Osteoblast (primary cell): ENCODE results near the gene MEIS1. TPM values are rescaled to one million over a fixed set of nuclear protein-coding genes. Genes with fewer than 3 reads are reported as not detected.

Experiments used
- DNase-seq: peaks from one replicate; pipeline ENCODE4 v3.0.0; 2011; ENCODE audit warnings: low spot score, mixed read lengths; ENCODE audit not compliant: insufficient read length; ENCODE audit errors: missing footprints
- H2AFZ ChIP-seq: 2 replicates; pipeline ENCODE4 v1.6.0; 2011; ENCODE audit warnings: mild to moderate bottlenecking, low read length
- H3K27ac ChIP-seq: 2 replicates; pipeline ENCODE4 v1.5.1; 2011; ENCODE audit warnings: mild to moderate bottlenecking, low read depth, low read length, moderate library complexity
- H3K27me3 ChIP-seq: 2 replicates; pipeline ENCODE4 v1.6.0; 2012; ENCODE audit warnings: mild to moderate bottlenecking, control low read depth, inconsistent platforms, low read length, moderate library complexity; ENCODE audit not compliant: insufficient read depth
- H3K36me3 ChIP-seq: 2 replicates; pipeline ENCODE4 v1.5.1; 2011; ENCODE audit warnings: mild to moderate bottlenecking, low read length, control low read depth, moderate library complexity; ENCODE audit not compliant: insufficient read depth
- H3K4me1 ChIP-seq: 2 replicates; pipeline ENCODE4 v1.5.1; 2011; ENCODE audit warnings: mild to moderate bottlenecking, low read length, control low read depth, moderate library complexity; ENCODE audit not compliant: insufficient read depth
- H3K4me2 ChIP-seq: 2 replicates; pipeline ENCODE4 v1.6.0; 2011; ENCODE audit warnings: mild to moderate bottlenecking, low read length; ENCODE audit not compliant: insufficient read depth
- H3K4me3 ChIP-seq: fragments of 200-600 bp; sonication (generic); 3 replicates; pipeline ENCODE4 v1.5.1; 2012; ENCODE audit warnings: mild to moderate bottlenecking, low read length, inconsistent platforms; ENCODE audit not compliant: insufficient read depth
- H3K79me2 ChIP-seq: 2 replicates; pipeline ENCODE4 v1.6.0; 2012; ENCODE audit warnings: mild to moderate bottlenecking, low read length, control low read depth, inconsistent platforms; ENCODE audit not compliant: insufficient read depth
- H3K9me3 ChIP-seq: 2 replicates; pipeline ENCODE4 v1.5.1; 2011; ENCODE audit warnings: low read depth, low read length, control low read depth
- H4K20me1 ChIP-seq: 2 replicates; pipeline ENCODE4 v1.6.0; 2012; ENCODE audit warnings: mild to moderate bottlenecking, low read length, control low read depth; ENCODE audit not compliant: insufficient read depth
- total RNA-seq: library from RNA; depleted of rRNA; stranded (reverse); fragments of >200 nt; gene quantifications from 2 replicates; pipeline ENCODE4 v1.2.3, GENCODE V29; 2012
- TF ChIP-seq, protein P1 (sequence below): IDR thresholded peaks from 2 replicates; pipeline ENCODE4 v1.5.1; 2011; ENCODE audit warnings: mild to moderate bottlenecking, low read depth, low read length, moderate library complexity; ENCODE audit errors: extremely low read depth

Gene MEIS1
- total RNA-seq, 1 donor = 11.9 TPM

- H2AFZ ChIP-seq = no peak overlapping the region
- no peak overlapping the region for H3K4me3 ChIP-seq
- TF ChIP-seq, protein P1, sequence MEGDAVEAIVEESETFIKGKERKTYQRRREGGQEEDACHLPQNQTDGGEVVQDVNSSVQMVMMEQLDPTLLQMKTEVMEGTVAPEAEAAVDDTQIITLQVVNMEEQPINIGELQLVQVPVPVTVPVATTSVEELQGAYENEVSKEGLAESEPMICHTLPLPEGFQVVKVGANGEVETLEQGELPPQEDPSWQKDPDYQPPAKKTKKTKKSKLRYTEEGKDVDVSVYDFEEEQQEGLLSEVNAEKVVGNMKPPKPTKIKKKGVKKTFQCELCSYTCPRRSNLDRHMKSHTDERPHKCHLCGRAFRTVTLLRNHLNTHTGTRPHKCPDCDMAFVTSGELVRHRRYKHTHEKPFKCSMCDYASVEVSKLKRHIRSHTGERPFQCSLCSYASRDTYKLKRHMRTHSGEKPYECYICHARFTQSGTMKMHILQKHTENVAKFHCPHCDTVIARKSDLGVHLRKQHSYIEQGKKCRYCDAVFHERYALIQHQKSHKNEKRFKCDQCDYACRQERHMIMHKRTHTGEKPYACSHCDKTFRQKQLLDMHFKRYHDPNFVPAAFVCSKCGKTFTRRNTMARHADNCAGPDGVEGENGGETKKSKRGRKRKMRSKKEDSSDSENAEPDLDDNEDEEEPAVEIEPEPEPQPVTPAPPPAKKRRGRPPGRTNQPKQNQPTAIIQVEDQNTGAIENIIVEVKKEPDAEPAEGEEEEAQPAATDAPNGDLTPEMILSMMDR = no peak
- H3K27me3 ChIP-seq = no peaks in the 10 kb centered on the region
- no peaks in the 10 kb centered on the region for H4K20me1 ChIP-seq
- H3K4me1 ChIP-seq = no peaks in the 10 kb centered on the region
- peaks cover 27% of the 10 kb centered on the region for H3K36me3 ChIP-seq
- H3K9me3 ChIP-seq = no peaks in the 10 kb centered on the region
- DNase-seq = peak; percentile 50
- H3K4me2 ChIP-seq = no peak overlapping the region
- H3K27ac ChIP-seq = no peak overlapping the region
- H3K79me2 ChIP-seq = no peaks in the 10 kb centered on the region
These were observed 12.0 kb downstream of the MEIS1 start for GRCh38 chr2:66446941-66447340.

- Histone ChIP-seq H3K27ac (no peak overlapping the region), H3K9me3 (no peaks in the 10 kb centered on the region), H4K20me1 (no peaks in the 10 kb centered on the region), H3K4me2 (no peak overlapping the region), H3K36me3 (peaks cover 25% of the 10 kb centered on the region), H3K79me2 (no peaks in the 10 kb centered on the region), H3K27me3 (no peaks in the 10 kb centered on the region), H3K4me1 (no peaks in the 10 kb centered on the region), H2AFZ (no peak overlapping the region), H3K4me3 (no peak overlapping the region)
- DNase-seq = no peak
- TF ChIP-seq, protein P1 = no peak
These were observed 12.8 kb downstream of the MEIS1 start for GRCh38 chr2:66447677-66448076.

DNA sequence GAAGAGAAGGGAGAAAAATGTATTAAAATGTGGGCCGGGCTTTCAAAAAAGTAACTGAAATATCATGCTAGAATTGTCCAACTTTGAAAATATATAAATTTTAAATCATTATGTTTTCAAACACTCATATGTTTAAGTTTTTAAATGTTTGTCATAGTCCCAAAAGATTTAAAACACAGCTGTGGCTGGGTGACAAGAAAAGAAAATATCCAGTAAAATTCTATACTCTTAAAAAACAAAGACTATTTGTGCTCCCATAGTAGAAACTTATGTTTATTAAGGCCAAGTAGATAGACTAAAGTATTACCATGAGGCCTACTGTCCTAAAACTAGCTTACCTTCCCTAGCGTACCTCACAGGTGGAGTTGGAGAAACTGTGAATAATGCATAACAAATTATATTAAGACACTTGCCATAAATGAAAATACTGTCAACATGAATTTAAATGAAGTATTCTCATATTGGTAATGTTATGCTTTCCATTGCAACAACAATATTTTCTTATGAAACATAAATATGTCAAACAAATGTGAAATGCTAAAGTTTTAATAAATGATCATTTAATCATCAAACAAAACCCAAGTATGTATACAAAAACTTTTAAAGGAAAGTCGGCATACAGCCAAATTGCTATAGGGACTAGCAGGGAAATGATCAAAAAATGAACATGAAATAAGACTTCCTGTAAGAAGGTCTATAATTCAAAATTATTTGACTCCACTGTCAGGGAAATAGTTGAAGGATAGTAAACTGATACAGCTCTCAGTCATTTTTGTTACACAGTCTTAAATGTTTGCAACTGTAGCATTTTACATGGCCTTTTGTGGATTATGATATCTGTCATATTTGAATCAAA is 13.4 kb downstream of the MEIS1 start:
- Histone ChIP-seq H3K79me2 (no peaks in the 10 kb centered on the region), H3K4me3 (no peak overlapping the region), H4K20me1 (no peaks in the 10 kb centered on the region), H3K27me3 (no peaks in the 10 kb centered on the region), H3K4me2 (no peak overlapping the region), H2AFZ (no peak overlapping the region), H3K9me3 (no peaks in the 10 kb centered on the region), H3K4me1 (no peaks in the 10 kb centered on the region), H3K27ac (no peak overlapping the region), H3K36me3 (peaks cover 18% of the 10 kb centered on the region)
- DNase-seq = no peak
- TF ChIP-seq, protein P1 = no peak

GRCh38 chr2:66452214-66452613 is 17.3 kb downstream of the MEIS1 start:
- Histone ChIP-seq H2AFZ (no peak overlapping the region), H3K4me3 (no peak overlapping the region), H3K4me2 (no peak overlapping the region), H4K20me1 (no peaks in the 10 kb centered on the region), H3K9me3 (no peaks in the 10 kb centered on the region), H3K27me3 (no peaks in the 10 kb centered on the region), H3K27ac (no peak overlapping the region), H3K4me1 (no peaks in the 10 kb centered on the region), H3K36me3 (no peaks in the 10 kb centered on the region), H3K79me2 (no peaks in the 10 kb centered on the region)
- TF ChIP-seq, protein P1 = no peak
- no peak for DNase-seq
